Left lung (tissue), 10 donors: Measurements from ENCODE around the gene HOXD10. TPM values are rescaled to one million over a fixed set of nuclear protein-coding genes. Genes with fewer than 3 reads are reported as not detected.

Experiments
- ATAC-seq: fragments of 200-7000 bp; cut with Tn5 transposase; one replicate; pipeline ENCODE4 v1.9.1; 2020; ENCODE audit warnings: moderate library complexity
- DNase-seq, 4 donors: peaks; one replicate each; pipeline ENCODE4 v3.0.0-alpha.2; 2013 to 2020
- H3K27ac ChIP-seq, 2 donors: fragments of 200-600 bp; sonication (generic) in 1 of 2; one replicate each; pipeline versions ENCODE4 v1.5.0 to v1.8.0; 2020 to 2021
- H3K27me3 ChIP-seq, 2 donors: fragments of 200-600 bp; sonication (generic) in 1 of 2; one replicate each; pipeline versions ENCODE4 v1.5.0 to v1.8.0; 2020 to 2021
- H3K36me3 ChIP-seq, 2 donors: fragments of 200-600 bp; sonication (generic) in 1 of 2; one replicate each; pipeline versions ENCODE4 v1.5.0 to v1.8.0; 2020 to 2021
- H3K4me1 ChIP-seq, 2 donors: fragments of 200-600 bp; one replicate each; pipeline ENCODE4 v1.8.0; 2021
- H3K4me3 ChIP-seq, 2 donors: fragments of 200-600 bp; sonication (generic) in 1 of 2; one replicate each; pipeline versions ENCODE4 v1.5.0 to v1.8.0; 2020 to 2021; ENCODE audit warnings: mild to moderate bottlenecking in 1 of 2
- H3K9me3 ChIP-seq, 2 donors: fragments of 200-600 bp; sonication (generic) in 1 of 2; one replicate each; pipeline versions ENCODE4 v1.5.0 to v1.8.0; 2020 to 2021
- intact Hi-C, 2 donors: fragments of 100-400 bp; cut with DNase I; formaldehyde crosslinking; loops; one replicate each; pipeline versions ENCODE4 v1.11.2 to v1.14.2; 2022
- polyA plus RNA-seq, 6 donors: library from polyadenylated mRNA; unstranded; fragments of 120-200 nt; gene quantifications; one replicate each; pipeline ENCODE4 v1.2.1, GENCODE V29; 2013; ENCODE audit not compliant: insufficient read length in 6 of 6
- total RNA-seq, 2 donors: library from RNA; stranded (reverse); fragmentation: NEBNext Ultra II Directional; extraction: Animal tissue kit (Norgen Biotek cat#: 25700); gene quantifications; one replicate each; pipeline ENCODE4 v1.2.1, GENCODE V29; 2021
- TF ChIP-seq, protein P1 (sequence below), 2 donors: fragments of 200-600 bp; sonication (generic) in 1 of 2; IDR thresholded peaks; one replicate each; pipeline versions ENCODE4 v1.5.0 to v1.8.0; 2021; ENCODE audit warnings: antibody characterized with exemption in 2 of 2
- donor health status: DM: no; HTN: yes; CAD: no.
- donor health status: DM: no; HTN: no; CAD: no.

The HOXD10 gene
- total and polyA plus RNA-seq, 8 donors = 0.31 to 1.5 (median 0.44) TPM; not detected in 2

- TF ChIP-seq, protein P1, sequence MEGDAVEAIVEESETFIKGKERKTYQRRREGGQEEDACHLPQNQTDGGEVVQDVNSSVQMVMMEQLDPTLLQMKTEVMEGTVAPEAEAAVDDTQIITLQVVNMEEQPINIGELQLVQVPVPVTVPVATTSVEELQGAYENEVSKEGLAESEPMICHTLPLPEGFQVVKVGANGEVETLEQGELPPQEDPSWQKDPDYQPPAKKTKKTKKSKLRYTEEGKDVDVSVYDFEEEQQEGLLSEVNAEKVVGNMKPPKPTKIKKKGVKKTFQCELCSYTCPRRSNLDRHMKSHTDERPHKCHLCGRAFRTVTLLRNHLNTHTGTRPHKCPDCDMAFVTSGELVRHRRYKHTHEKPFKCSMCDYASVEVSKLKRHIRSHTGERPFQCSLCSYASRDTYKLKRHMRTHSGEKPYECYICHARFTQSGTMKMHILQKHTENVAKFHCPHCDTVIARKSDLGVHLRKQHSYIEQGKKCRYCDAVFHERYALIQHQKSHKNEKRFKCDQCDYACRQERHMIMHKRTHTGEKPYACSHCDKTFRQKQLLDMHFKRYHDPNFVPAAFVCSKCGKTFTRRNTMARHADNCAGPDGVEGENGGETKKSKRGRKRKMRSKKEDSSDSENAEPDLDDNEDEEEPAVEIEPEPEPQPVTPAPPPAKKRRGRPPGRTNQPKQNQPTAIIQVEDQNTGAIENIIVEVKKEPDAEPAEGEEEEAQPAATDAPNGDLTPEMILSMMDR (IDR thresholded peaks at IDR 0.05) = no peak
- Histone ChIP-seq H3K27me3 (peaks cover 97 to 100% of the 10 kb centered on the region in 2 donors), H3K27ac (no peak overlapping the region), H3K4me3 (no peak overlapping the region), H3K9me3 (no peaks in the 10 kb centered on the region), H3K36me3 (no peaks in the 10 kb centered on the region), H3K4me1 (peaks cover 0 to 21% of the 10 kb centered on the region in 2 donors)
- intact Hi-C loops = loop anchor here in 1 of 2 donors (10.0 kb wide), 1 partner anchor 716 kb away; no protein-coding TSS in a partner anchor
- ATAC-seq (no peak), DNase-seq (no peak)
Measured at GRCh38 chr2:176080540-176081375, 35.8 kb upstream of the HOXD10 start.

- ATAC-seq = no peak
Measured at GRCh38 chr2:176081376-176081836, 35.2 kb upstream of the HOXD10 start.

DNA sequence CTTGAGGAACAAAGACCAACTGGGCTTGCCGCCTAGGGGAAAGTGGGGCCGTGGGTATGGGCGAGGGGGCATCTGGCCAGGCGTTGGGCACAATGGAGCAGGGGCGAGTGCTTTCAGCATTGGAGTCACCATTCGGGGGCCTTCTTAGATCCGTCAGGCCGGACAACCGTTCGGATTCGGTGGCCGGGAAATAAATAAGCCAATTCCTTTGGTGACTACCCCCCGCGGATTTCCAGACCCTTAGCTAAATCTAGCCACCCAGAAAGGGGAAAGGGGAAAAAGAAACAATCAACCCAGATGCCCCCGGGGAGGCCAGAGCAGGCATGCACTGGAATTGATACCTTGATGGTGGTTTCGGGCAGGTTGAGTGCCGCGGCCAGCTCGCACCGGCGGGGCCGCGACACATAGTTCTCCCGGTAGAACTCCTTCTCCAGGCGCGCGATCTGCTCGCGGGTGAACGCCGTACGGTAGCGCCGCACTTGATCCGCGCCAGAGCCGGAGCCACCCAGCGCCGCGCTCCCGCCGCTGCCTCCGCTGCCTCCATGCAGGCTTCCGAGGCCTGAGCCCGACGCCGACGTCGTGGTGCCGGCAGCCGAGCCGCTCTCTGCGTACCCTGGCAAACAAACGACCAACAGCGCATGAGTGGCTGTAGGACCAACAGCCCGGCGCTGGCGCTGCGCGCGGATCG lies 34.6 kb upstream of the HOXD10 start:
- H3K9me3 ChIP-seq = no peaks in the 10 kb centered on the region
- no peak overlapping the region for H3K27ac ChIP-seq
- H3K36me3 ChIP-seq = no peaks in the 10 kb centered on the region
- H3K27me3 ChIP-seq = peaks cover 97 to 100% of the 10 kb centered on the region in 2 donors
- no peak for DNase-seq
- TF ChIP-seq, protein P1 (IDR thresholded peaks at IDR 0.05) = no peak
- no peak for ATAC-seq
- H3K4me1 ChIP-seq = peaks cover 0 to 28% of the 10 kb centered on the region in 2 donors
- H3K4me3 ChIP-seq = no peak overlapping the region
- intact Hi-C loops = loop anchor here in 1 of 2 donors (10.0 kb wide), 1 partner anchor 717 kb away; no protein-coding TSS in a partner anchor

More at GRCh38 chr2:176081376-176081836, 35.2 kb upstream of the HOXD10 start:
- no peaks in the 10 kb centered on the region for H3K9me3 ChIP-seq
- peaks cover 97 to 100% of the 10 kb centered on the region in 2 donors for H3K27me3 ChIP-seq
- H3K4me3 ChIP-seq = no peak overlapping the region
- no peak for DNase-seq
- intact Hi-C loops = loop anchor here in 1 of 2 donors (10.0 kb wide), 1 partner anchor 717 kb away; no protein-coding TSS in a partner anchor
- TF ChIP-seq, protein P1 (IDR thresholded peaks at IDR 0.05) = no peak
- no peak overlapping the region for H3K27ac ChIP-seq
- H3K4me1 ChIP-seq = peaks cover 0 to 27% of the 10 kb centered on the region in 2 donors
- H3K36me3 ChIP-seq = no peaks in the 10 kb centered on the region

GRCh38 chr2:176082525-176082823 lies 34.1 kb upstream of the HOXD10 start:
- Histone ChIP-seq H3K36me3 (no peaks in the 10 kb centered on the region), H3K27me3 (peaks cover 97 to 100% of the 10 kb centered on the region in 2 donors), H3K27ac (no peak overlapping the region), H3K4me3 (no peak overlapping the region), H3K4me1 (peaks cover 0 to 28% of the 10 kb centered on the region in 2 donors), H3K9me3 (no peaks in the 10 kb centered on the region)
- TF ChIP-seq, protein P1 (IDR thresholded peaks at IDR 0.05) = no peak
- intact Hi-C loops = loop anchor here in 1 of 2 donors (10.0 kb wide), 1 partner anchor 718 kb away; no protein-coding TSS in a partner anchor
- DNase-seq (no peak), ATAC-seq (no peak)
